Endodermal cell (in vitro differentiated cells): ENCODE results near the gene NRDC. TPM values are rescaled to one million over a fixed set of nuclear protein-coding genes. Genes with fewer than 3 reads are reported as not detected.
A peak's percentile ranks its signal among the peaks of the same experiment; 100 is the strongest.

ENCODE experiments used
- DNase-seq: peaks from one replicate; pipeline ENCODE4 v3.0.0-alpha.2; 2017
- H3K27ac ChIP-seq: 2 replicates; pipeline ENCODE4 v1.5.1; 2013; ENCODE audit warnings: mild to moderate bottlenecking, low read depth, low read length, moderate library complexity
- H3K27me3 ChIP-seq: 2 replicates; pipeline ENCODE4 v1.6.1; 2013; ENCODE audit warnings: mild to moderate bottlenecking, low read length, moderate library complexity; ENCODE audit not compliant: insufficient read depth, control insufficient read depth, poor library complexity, severe bottlenecking
- H3K36me3 ChIP-seq: 2 replicates; pipeline ENCODE4 v1.7.0; 2013; ENCODE audit warnings: mild to moderate bottlenecking, low read length, moderate library complexity; ENCODE audit not compliant: control insufficient read depth, insufficient read depth
- H3K4me1 ChIP-seq: one replicate; pipeline ENCODE4 v1.7.0; 2013; ENCODE audit warnings: low read length; ENCODE audit not compliant: control insufficient read depth, insufficient read depth
- H3K4me3 ChIP-seq: 2 replicates; pipeline ENCODE4 v1.5.1; 2013; ENCODE audit warnings: mild to moderate bottlenecking, low read length, moderate library complexity
- H3K9ac ChIP-seq: 2 replicates; pipeline ENCODE4 v1.6.1; 2013; ENCODE audit warnings: mild to moderate bottlenecking, low read length, moderate library complexity; ENCODE audit not compliant: poor library complexity, severe bottlenecking; ENCODE audit errors: extremely low read depth
- H3K9me3 ChIP-seq: 2 replicates; pipeline ENCODE4 v1.6.1; 2013; ENCODE audit warnings: mild to moderate bottlenecking, low read length, moderate library complexity; ENCODE audit not compliant: control insufficient read depth
- H3K27ac Mint-ChIP-seq: 2 replicates; pipeline ENCODE4 v1.8.0; 2020; ENCODE audit warnings: mixed read lengths
- H3K27me3 Mint-ChIP-seq: 2 replicates; pipeline ENCODE4 v1.8.0; 2021; ENCODE audit warnings: mild to moderate bottlenecking, mixed read lengths; ENCODE audit not compliant: insufficient read depth
- H3K36me3 Mint-ChIP-seq: 2 replicates; pipeline ENCODE4 v1.8.0; 2020; ENCODE audit warnings: low read depth, mixed read lengths
- H3K4me1 Mint-ChIP-seq: 2 replicates; pipeline ENCODE4 v1.8.0; 2020; ENCODE audit warnings: mixed read lengths
- H3K4me3 Mint-ChIP-seq: 2 replicates; pipeline ENCODE4 v1.8.0; 2020; ENCODE audit warnings: mild to moderate bottlenecking, moderate library complexity, mixed read lengths
- H3K9me3 Mint-ChIP-seq: 2 replicates; pipeline ENCODE4 v1.8.0; 2020; ENCODE audit warnings: mild to moderate bottlenecking, mixed read lengths
- CTCF ChIP-seq: fragments of 200-600 bp; sonication (generic); conservative IDR thresholded peaks from 2 replicates; pipeline ENCODE4 v1.5.0; 2021; ENCODE audit warnings: antibody characterized with exemption, mild to moderate bottlenecking
- WGBS, 2 experiments: methylation state at CpG; one replicate each; pipeline versions ENCODE4 v1.1.5 to v1.1.7; 2013; ENCODE audit warnings: missing lambda C conversion rate in 2 of 2, mixed read lengths in 1 of 2; ENCODE audit not compliant: insufficient coverage in 1 of 2, insufficient read length in 1 of 2; 5-methylcytosine and 5-hydroxymethylcytosine counted together
- total RNA-seq, 2 donors: library from RNA; stranded (reverse); fragmentation: NEBNext Ultra II Directional in 1 of 2; extraction: Animal tissue kit (Norgen Biotek cat#: 25700) in 1 of 2; gene quantifications; 2 replicates in 1 of 2; 3 replicates in 1 of 2; pipeline ENCODE4 v1.2.1, GENCODE V29; 2021

Gene NRDC
- total RNA-seq, 2 donors from 2014 or later: 160 to 202 TPM

DNA sequence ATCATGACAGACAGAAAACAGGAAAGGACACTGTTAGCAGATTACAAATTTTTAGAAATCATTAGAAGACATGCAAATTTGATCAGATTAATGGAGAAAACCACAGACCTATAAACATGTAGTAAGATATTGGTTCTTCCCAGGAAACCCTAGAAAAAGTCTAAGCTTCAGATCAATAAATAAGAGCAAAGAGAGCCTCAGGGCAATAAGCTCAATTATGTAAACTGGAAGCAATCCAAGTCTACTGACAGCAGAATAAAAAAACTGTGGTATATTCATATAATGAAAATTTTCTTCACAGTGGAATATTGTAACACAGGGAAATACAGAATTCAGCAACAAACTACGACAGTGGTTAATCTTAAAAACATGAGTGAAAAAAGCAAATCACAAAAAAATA lies 36.3 kb downstream of the NRDC start:
- Histone ChIP-seq H3K36me3 (peaks cover 47% of the 10 kb centered on the region), H3K4me3 (no peak overlapping the region), H3K9me3 (peaks cover 7% of the 10 kb centered on the region), H3K4me1 (no peaks in the 10 kb centered on the region), H3K27me3 (no peaks in the 10 kb centered on the region), H3K27ac (no peak overlapping the region), H3K9ac (no peak overlapping the region)
- no peak overlapping the region for H3K27ac Mint-ChIP-seq
- H3K4me3 Mint-ChIP-seq: no peak overlapping the region
- DNase-seq: no peak
- H3K9me3 Mint-ChIP-seq: peaks cover 6% of the 10 kb centered on the region
- 100% methylated on average over 1 of the region's 1 CpG; no CpG with 5 or more reads in 1 of the 2 experiments for WGBS, 2 experiments
- no peaks in the 10 kb centered on the region for H3K27me3 Mint-ChIP-seq
- H3K36me3 Mint-ChIP-seq: peaks cover 22% of the 10 kb centered on the region
- no peak for TF ChIP-seq CTCF
- H3K4me1 Mint-ChIP-seq: peaks cover 16% of the 10 kb centered on the region

GRCh38 chr1:51840743-51841461 lies 37.6 kb downstream of the NRDC start:
- Histone ChIP-seq H3K9me3 (no peaks in the 10 kb centered on the region), H3K36me3 (peaks cover 45% of the 10 kb centered on the region), H3K27ac (no peak overlapping the region), H3K4me1 (no peaks in the 10 kb centered on the region), H3K9ac (no peak overlapping the region), H3K4me3 (no peak overlapping the region), H3K27me3 (no peaks in the 10 kb centered on the region)
- Mint-ChIP-seq H3K36me3 (peaks cover 19% of the 10 kb centered on the region), H3K9me3 (no peaks in the 10 kb centered on the region), H3K4me1 (peaks cover 16% of the 10 kb centered on the region), H3K27me3 (no peaks in the 10 kb centered on the region), H3K27ac (peak overlapping the region; percentile 27), H3K4me3 (no peak overlapping the region)
- no peak for DNase-seq
- TF ChIP-seq CTCF: no peak
- WGBS, 2 experiments: 90 to 94% methylated on average over 3 to 4 of the region's 4 CpGs

- Histone ChIP-seq H3K9me3 (no peaks in the 10 kb centered on the region), H3K9ac (no peak overlapping the region), H3K27ac (no peak overlapping the region), H3K4me1 (no peaks in the 10 kb centered on the region), H3K36me3 (peaks cover 48% of the 10 kb centered on the region), H3K27me3 (no peaks in the 10 kb centered on the region), H3K4me3 (no peak overlapping the region)
- no peak for DNase-seq
- 93 to 100% methylated on average over 2 of the region's 2 CpGs for WGBS, 2 experiments
- Mint-ChIP-seq H3K27me3 (no peaks in the 10 kb centered on the region), H3K36me3 (peaks cover 24% of the 10 kb centered on the region), H3K9me3 (no peaks in the 10 kb centered on the region), H3K27ac (no peak overlapping the region), H3K4me3 (no peak overlapping the region), H3K4me1 (peaks cover 16% of the 10 kb centered on the region)
- no peak for TF ChIP-seq CTCF
Measured at GRCh38 chr1:51840182-51840581, 38.3 kb downstream of the NRDC start.
